NCI-H82 treated with DMSO at 0.1 percent for 48 hours (cell line): ENCODE data around the gene C1QTNF8.

Source experiments
- DNase-seq: peaks from one replicate; lab custom pipeline; 2025; ENCODE audit not compliant: unreplicated experiment; lab: John Stamatoyannopoulos, UW

The C1QTNF8 gene

GRCh38 chr16:1063728-1064127 is 32.3 kb downstream of the C1QTNF8 start:
- no peak for DNase-seq

- no peak for DNase-seq
Measured at GRCh38 chr16:1062895-1063294, 33.1 kb downstream of the C1QTNF8 start.

- no peak for DNase-seq
Measured at GRCh38 chr16:1061769-1062505, 34.1 kb downstream of the C1QTNF8 start.

DNA sequence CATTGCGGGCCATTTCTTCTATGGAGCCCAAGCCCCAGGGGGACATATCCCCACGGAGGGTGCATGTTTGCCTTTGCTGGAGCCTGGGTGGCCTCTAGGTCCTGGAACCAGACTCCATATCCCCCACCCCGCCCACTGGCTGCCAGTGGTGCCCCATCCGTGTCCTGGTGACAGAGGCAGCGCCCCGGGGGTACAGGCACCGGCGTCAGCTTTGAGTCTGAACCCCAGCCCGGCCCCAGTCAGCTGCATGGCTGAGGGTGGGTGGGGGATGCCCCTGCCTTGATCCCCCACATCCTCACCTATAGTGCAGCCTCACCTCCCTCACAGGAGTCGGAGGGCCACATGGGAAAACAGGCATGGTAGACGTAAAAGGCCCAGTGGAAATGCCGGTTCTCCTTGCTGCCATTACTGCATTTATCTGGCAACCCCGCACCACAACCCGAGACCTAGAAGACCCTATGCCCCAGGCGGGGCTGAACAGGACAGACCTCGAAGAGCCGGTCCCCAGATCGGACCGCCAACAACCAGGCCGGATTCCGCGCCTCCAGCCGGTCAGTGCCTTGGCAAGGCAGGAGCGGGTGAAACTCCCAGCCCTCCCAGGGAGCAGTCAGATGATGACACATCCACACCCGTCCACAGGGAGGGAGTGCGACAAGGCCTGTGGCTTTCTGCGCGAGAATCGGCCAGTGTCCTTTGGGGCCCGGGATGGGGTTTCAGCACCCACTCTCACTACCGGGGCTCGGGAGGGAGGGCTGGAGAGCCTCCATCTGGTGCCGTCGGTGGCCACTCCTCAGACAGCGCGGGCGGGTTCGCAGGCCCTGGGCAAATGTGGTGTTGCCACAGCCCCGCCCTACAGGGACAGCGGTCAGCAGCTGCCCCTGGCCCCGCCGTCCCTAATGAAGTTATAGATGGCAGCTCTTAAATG is 35.4 kb downstream of the C1QTNF8 start:
- DNase-seq = no peak

DNA sequence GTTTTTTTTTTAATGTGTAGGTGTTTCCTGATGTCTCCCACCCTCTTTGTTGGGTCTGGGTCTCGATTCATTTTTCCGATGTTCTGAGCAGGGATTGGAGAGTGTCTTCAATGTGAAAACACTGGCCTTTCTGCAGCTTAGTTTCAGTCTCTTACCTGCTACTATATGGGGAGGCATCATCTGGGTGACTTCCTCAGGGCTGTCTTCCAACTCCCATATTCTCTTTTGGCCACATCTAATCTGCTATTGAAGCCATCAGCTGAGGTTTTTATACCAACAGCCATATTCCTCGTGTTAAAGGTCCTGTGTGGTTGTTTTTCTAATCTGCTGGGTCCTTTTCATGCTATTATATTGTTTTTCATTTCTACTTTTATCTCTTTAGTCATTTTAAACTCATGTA is 36.7 kb downstream of the C1QTNF8 start:
- DNase-seq = no peak

- DNase-seq = no peak
Measured at GRCh38 chr16:1058216-1058615, 37.8 kb downstream of the C1QTNF8 start.

DNA sequence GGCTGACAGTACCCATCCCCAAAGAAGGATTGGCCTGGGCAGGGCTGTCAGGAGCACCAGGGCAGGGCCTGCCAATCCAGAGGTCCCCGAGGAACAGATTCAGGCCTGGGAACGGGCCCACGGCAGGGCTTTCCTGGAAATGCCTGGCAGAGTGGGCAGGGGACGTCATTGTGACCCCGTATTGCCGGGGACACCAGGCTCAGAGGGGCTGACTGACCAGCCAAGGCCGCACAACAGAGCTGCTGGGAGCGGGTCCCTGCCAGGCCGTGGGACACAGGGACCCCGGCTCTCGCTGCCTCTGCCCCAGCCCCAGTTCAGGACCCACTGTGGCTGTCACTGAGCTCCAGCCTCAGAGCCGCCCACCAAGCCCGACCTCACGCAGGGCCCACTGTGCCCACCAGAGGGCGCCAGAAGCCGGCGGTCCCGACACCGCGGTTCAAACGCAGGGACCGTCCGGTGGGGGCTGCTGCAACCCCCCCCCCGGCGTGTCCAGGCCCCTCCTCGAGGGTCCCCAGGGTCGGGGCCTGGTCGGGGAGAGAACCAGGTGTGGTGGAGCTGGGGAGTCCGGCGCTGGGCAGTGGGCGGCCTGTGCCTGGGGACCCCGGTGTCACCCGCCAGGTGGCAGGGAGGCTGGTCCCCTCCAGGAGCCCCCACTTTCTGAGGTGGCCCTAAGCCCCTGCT is 38.7 kb downstream of the C1QTNF8 start:
- DNase-seq = no peak

DNA sequence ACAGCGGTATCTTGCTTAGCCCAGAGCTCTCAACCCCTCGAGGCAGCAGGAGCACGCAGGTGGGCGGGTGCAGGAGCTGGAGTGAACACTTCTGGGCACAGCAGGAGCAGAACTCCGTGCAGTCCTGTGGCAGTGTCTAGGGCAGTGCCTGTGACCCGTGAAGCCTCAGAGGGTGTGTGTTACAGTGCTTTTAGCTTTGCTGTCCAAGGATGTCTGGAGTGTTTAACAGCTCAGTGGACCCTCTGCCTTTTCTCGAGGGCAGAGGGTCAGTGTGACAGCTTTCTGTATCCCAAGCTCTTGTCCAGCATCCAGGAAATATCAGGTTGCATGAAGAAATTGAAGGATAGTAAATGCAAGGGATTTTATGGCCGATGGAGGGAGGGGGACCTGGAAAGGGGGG is 39.8 kb downstream of the C1QTNF8 start:
- DNase-seq = no peak

- no peak for DNase-seq
Measured at GRCh38 chr16:1055557-1055924, 40.5 kb downstream of the C1QTNF8 start.

GRCh38 chr16:1054660-1055556 is 41.1 kb downstream of the C1QTNF8 start:
- DNase-seq = no peak

DNA sequence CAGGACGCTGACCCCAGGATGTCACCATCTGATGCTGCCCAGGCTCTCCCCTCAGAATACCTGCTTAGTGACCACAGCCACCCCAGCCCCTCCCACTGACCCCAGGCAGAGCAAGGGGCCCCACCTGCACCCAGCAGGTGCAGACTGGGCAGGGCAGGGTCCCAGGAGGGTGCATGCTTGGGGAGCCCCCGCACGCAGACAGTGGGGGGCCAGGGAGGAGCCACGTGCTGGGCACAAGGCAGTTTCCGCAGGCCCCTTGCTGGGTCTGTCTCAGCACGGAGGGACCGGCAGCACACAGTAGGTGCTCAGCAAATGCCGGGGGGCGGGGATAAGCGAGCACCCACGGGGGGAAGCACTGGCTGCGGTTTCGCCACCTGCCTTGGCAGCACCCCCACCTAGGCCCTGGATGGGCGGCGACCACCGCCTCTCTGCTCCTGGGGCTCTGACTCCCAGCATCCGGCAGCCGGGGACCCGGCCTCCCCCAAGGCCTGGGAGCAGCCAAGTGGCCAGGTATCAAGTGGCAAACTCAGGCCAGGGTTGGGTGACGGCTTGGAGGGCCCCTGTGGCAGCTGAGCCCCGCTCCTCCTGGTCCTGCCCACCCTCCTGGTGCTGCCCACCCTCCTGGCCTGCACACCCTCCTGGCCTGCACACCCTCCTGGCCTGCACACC is 42.2 kb downstream of the C1QTNF8 start:
- no peak for DNase-seq

DNA sequence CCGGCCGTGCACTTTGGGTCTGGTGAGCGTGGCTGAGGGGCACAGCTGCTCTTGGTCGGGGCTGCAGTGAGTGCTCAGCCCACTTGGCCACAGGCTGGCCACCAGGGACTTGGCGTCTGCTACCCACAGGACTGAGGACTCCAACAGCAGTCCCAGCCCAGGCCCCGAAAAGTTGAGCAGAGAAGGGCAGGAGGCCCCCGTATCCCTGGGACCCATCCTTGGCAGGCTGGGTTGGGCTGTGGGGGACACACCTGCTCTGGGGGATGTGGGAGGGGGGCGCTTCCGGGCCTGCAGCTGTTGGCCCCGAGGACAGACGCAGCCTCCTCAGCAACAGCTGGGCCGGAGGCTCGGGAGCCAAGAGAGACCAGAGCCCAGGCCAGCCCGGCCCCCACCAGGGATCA is 42.9 kb downstream of the C1QTNF8 start:
- no peak for DNase-seq

DNA sequence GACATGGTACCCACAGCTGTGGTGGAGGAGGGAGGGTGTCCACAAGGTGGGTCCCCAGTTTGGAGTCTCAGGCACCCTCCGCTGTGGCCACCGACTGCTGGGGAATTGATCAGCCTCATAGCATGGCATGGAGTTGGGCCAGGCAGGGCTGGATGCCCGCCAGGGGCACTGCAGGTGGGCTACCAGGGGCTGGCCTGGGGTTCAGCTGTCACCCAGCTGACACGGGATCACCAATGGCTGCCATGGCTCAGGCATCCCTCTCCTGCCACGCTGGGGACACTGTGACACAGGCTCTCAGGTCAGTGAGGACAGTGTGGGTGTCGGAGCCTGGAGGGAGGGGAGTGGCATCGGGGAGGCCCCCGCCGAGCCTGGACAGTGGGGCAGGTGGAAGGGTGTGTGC is 43.3 kb downstream of the C1QTNF8 start:
- no peak for DNase-seq

DNA sequence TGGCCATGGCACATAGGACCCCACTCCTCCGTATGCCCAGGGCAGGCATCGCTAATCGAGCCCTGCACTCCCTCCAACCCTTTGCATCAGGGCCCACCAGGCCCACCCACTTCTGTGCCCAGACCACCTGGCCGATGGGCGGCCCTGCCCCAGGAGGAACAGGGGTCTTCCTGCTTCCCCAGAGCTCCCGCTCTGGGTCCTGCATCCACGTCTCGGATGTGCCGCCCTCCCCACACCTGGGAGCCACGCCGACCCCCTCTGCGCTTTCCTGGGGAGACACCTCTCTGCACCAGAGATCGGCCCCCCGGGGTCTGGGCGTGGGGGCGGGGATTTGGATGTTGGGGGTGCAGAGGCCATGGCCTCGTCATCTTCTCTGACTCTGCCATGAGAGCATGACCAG is 44.6 kb downstream of the C1QTNF8 start:
- DNase-seq = no peak

- DNase-seq = no peak
Measured at GRCh38 chr16:1050921-1051320, 45.1 kb downstream of the C1QTNF8 start.

GRCh38 chr16:1050516-1050915 is 45.5 kb downstream of the C1QTNF8 start:
- no peak for DNase-seq

DNA sequence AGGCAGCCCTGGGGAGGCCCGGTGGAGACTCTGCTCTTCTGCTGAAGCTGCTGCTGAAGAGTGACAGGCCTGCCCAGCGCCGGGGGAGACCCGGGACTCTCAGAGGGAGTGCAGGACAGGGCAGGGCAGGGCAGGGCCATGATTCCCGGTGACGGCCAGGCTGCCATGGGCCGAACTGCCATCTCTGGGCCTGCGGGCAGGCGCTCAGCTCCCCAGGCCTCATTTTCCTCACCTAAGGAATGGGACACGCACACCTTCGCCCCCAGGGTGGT is 46.1 kb downstream of the C1QTNF8 start:
- no peak for DNase-seq

GRCh38 chr16:1049113-1049975 is 46.7 kb downstream of the C1QTNF8 start:
- DNase-seq = no peak

- no peak for DNase-seq
Measured at GRCh38 chr16:1048442-1049112, 47.5 kb downstream of the C1QTNF8 start.
